Stimulated activated CD8-positive, alpha-beta memory T cell treated with anti-CD3 and anti-CD28 coated beads, Interleukin-7, amount 100 ng/mL, for 48 hours (primary cell): ENCODE measurements around the gene NDUFS5.
"Not testable (repeated sequence)": the region's sequence is repeated elsewhere in the genome, so short reads cannot be mapped to it uniquely, and the experiment has no call there.

Experiments used
- DNase-seq, 2 donors: peaks; one replicate each; pipeline ENCODE4 v3.0.0-alpha.2; 2020; ENCODE audit warnings: low read depth in 1 of 2; ENCODE audit errors: extremely low read depth in 1 of 2

Gene NDUFS5

GRCh38 chr1:39026051-39026865 lies at the start of gene NDUFS5:
NDUFS5 (plus strand) TSS chr1:39026350; CDS start chr1:39028725, 2,375 bp downstream.
- DNase-seq: peak; percentile 67 to 80

- DNase-seq: peak; percentile 10 to 47
Measured at GRCh38 chr1:38977399-38978244, 48.5 kb upstream of the NDUFS5 start.

- DNase-seq: not testable (repeated sequence)
Measured at GRCh38 chr1:38978245-38978542, 48.0 kb upstream of the NDUFS5 start.

- DNase-seq: not testable (repeated sequence)
Measured at GRCh38 chr1:38979380-38979779, 46.8 kb upstream of the NDUFS5 start.

GRCh38 chr1:38989979-38990378 lies 36.2 kb upstream of the NDUFS5 start:
- no peak for DNase-seq

GRCh38 chr1:38990386-38990737 lies 35.8 kb upstream of the NDUFS5 start:
- no peak for DNase-seq

GRCh38 chr1:38990738-38991637 lies 35.2 kb upstream of the NDUFS5 start, which contains the start of gene AKIRIN1:
AKIRIN1 (plus strand) TSS chr1:38991276; CDS start chr1:38991381, 105 bp downstream.
- DNase-seq: peak; percentile 95 to 99

- no peak for DNase-seq
Measured at GRCh38 chr1:38991638-38992411, 34.3 kb upstream of the NDUFS5 start.

GRCh38 chr1:38992412-38993111 lies 33.6 kb upstream of the NDUFS5 start:
- no peak for DNase-seq

GRCh38 chr1:38994196-38994595 lies 32.0 kb upstream of the NDUFS5 start:
- no peak for DNase-seq

- no peak for DNase-seq
Measured at GRCh38 chr1:38997034-38997900, 28.9 kb upstream of the NDUFS5 start.

- DNase-seq: no peak
Measured at GRCh38 chr1:38997901-38998190, 28.3 kb upstream of the NDUFS5 start.

- no peak for DNase-seq
Measured at GRCh38 chr1:39001516-39002421, 24.4 kb upstream of the NDUFS5 start.

GRCh38 chr1:39003281-39003680 lies 22.9 kb upstream of the NDUFS5 start:
- DNase-seq: no peak

GRCh38 chr1:39003794-39004193 lies 22.4 kb upstream of the NDUFS5 start:
- no peak for DNase-seq

GRCh38 chr1:39006287-39006686 lies 19.9 kb upstream of the NDUFS5 start:
- DNase-seq: no peak

- no peak for DNase-seq
Measured at GRCh38 chr1:39006726-39007645, 19.2 kb upstream of the NDUFS5 start.
